ENCODE measurements around the gene POLR2L.

Gene POLR2L

DNA sequence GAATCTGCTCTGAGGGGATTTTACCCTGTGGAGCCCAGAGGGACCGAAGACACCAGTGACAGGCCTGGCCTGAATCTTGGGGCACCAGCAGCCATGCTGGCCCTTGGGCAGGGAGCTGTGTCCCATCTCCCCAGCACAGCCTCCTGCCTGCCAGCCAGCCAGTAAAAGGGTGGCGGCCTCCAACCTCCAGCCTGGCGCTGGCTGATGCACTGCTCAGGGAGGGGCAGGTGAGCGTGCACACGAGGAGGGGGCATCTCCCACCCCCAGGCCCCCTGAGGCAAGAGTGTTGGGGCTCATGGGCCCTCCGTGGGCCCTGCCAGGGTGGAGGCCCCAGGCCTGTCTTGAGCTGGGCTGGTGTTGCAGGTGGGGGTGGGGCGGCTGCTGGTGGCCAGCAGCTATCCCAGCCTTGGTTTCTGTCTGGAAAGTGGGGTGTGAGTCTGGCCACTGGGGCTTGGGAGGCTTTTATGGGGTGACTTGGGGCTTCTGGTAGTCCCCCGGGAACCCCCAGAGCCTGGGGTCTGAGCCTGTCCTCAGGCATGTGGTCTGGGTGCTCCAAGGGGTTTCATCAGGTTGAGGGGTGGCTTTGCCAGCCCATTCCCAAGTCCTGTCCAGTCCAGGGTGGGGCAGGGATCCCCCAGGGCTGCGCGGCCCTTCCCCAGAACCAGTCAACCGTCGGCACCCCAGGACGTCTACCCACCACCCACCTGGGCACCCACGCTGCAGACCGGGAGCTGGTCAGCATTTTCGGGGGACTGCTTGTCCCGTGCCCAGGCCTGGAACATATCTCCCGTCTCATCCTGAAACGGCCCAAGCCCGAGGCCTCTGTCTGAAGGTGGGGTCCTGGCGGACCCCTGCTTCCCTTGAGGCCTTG lies 18.1 kb upstream of the POLR2L start:
- H3K4me3 ChIP-seq (ENCODE audit: low read length): no peak overlapping the region
- H3K9me3 ChIP-seq (ENCODE audit: control insufficient read depth, low read depth, low read length): no peaks in the 10 kb centered on the region
- peaks cover 30% of the 10 kb centered on the region for H3K4me1 ChIP-seq (ENCODE audit: control insufficient read depth, low read depth, low read length)
- no peak overlapping the region for H3K9ac ChIP-seq (ENCODE audit: low read length)
- peaks cover 5% of the 10 kb centered on the region for H3K27me3 ChIP-seq (ENCODE audit: control insufficient read depth, insufficient read depth, low read length)
- no peaks in the 10 kb centered on the region for H3K36me3 ChIP-seq (ENCODE audit: control insufficient read depth, low read depth, low read length)
- no peak overlapping the region for H3K27ac ChIP-seq (ENCODE audit: low read length)

DNA sequence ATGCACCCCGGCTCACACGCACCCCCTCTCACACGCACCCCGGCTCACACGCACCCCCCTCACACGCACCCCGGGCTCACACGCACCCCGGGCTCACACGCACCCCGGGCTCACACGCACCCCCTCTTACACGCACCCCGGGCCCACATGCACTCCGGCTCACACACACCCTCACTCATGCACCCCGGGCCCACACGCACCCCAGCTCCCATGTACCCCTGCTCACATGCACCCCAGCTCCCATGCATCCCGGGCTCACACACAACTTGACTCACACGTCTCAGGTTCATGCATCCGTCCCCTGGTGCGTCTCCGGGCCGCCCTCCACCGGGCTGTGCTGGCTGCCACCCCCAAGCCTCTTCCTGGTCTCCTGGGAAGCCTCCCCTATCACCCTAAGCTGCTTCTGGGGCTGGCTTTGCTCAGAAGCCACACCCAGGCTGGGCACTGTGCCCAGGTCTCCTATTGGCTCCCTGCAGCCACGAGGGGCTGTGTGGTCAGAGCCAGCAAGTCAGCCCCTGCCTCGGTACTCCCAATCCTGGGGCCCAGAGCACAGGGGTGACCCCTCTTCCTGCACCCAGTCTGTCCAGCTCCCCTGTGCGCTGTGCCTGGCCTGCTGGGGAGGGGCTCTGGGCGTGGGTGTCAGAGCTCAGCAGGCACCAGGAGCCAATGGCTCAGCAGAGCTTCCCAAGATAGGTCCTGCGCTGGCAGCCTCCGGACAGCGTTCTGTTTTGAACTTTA lies 17.2 kb upstream of the POLR2L start:
- H3K36me3 ChIP-seq (ENCODE audit: control insufficient read depth, low read depth, low read length): no peaks in the 10 kb centered on the region
- H3K9ac ChIP-seq (ENCODE audit: low read length): no peak overlapping the region
- no peaks in the 10 kb centered on the region for H3K9me3 ChIP-seq (ENCODE audit: control insufficient read depth, low read depth, low read length)
- no peak overlapping the region for H3K27ac ChIP-seq (ENCODE audit: low read length)
- H3K27me3 ChIP-seq (ENCODE audit: control insufficient read depth, insufficient read depth, low read length): peaks cover 5% of the 10 kb centered on the region
- H3K4me1 ChIP-seq (ENCODE audit: control insufficient read depth, low read depth, low read length): peaks cover 30% of the 10 kb centered on the region
- H3K4me3 ChIP-seq (ENCODE audit: low read length): no peak overlapping the region

DNA sequence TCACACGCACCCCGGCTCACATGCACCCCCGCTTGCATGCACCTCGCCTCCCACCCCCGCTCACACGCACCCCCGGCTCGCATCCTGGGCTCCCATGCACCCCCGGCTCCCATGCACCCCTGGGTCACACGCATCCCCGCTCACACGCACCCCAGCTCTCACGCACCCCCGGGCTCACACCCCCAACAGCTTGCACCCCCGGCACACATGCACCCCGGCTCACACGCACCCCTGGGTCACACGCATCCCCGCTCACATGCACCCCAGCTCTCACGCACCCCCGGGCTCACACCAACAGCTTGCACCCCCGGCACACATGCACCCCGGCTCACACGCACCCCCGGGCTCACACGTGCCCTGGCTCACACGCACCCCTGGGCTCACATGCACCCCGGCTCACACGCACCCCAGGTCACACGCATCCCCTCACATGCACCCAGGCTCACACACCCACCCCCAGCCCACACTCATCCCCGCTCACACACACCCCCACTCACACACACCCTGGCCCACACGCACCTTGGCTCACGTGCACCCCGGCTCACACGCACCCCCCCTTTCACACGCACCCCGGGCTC lies 16.5 kb upstream of the POLR2L start:
- no peaks in the 10 kb centered on the region for H3K9me3 ChIP-seq (ENCODE audit: control insufficient read depth, low read depth, low read length)
- no peaks in the 10 kb centered on the region for H3K36me3 ChIP-seq (ENCODE audit: control insufficient read depth, low read depth, low read length)
- peaks cover 5% of the 10 kb centered on the region for H3K27me3 ChIP-seq (ENCODE audit: control insufficient read depth, insufficient read depth, low read length)
- H3K27ac ChIP-seq (ENCODE audit: low read length): no peak overlapping the region
- H3K4me3 ChIP-seq (ENCODE audit: low read length): no peak overlapping the region
- no peak overlapping the region for H3K9ac ChIP-seq (ENCODE audit: low read length)
- peaks cover 30% of the 10 kb centered on the region for H3K4me1 ChIP-seq (ENCODE audit: control insufficient read depth, low read depth, low read length)

DNA sequence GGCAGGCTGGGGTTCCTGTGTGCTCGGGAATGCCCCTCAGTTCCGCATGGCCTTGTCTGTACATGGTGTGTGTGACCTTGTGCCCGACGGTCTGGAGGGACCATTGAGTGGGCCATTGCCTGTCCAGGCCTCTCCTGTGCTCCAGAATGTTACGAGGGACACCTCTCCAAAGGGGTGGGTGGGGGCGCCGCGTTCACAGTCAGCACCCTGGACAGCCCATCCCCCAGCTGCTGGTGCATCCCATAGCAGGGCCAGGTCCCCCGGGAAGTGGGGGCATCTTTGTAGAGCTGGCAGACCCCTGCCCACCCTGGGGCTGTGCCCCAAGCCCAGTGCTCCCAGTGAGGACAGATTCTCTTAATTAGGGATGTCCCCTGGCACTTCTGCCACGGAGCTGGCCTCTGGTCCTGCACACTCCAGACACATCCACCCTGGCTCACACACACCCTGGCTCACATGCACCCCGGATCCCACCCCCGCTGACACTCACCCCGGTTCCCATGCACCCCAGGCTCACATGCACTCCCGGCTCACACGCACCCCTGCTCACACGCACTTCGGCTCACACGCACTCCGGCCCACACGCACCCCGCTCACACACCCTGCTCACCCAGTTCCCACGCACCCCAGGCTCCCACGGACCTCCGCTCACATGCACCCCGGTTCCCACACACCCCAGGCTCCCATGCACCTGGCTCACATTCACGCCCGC lies 15.9 kb upstream of the POLR2L start:
- Histone ChIP-seq H3K9ac (ENCODE audit: low read length) (no peak overlapping the region), H3K36me3 (ENCODE audit: control insufficient read depth, low read depth, low read length) (no peaks in the 10 kb centered on the region), H3K9me3 (ENCODE audit: control insufficient read depth, low read depth, low read length) (no peaks in the 10 kb centered on the region), H3K27ac (ENCODE audit: low read length) (no peak overlapping the region), H3K4me1 (ENCODE audit: control insufficient read depth, low read depth, low read length) (peaks cover 23% of the 10 kb centered on the region), H3K4me3 (ENCODE audit: low read length) (no peak overlapping the region), H3K27me3 (ENCODE audit: control insufficient read depth, insufficient read depth, low read length) (peaks cover 5% of the 10 kb centered on the region)

DNA sequence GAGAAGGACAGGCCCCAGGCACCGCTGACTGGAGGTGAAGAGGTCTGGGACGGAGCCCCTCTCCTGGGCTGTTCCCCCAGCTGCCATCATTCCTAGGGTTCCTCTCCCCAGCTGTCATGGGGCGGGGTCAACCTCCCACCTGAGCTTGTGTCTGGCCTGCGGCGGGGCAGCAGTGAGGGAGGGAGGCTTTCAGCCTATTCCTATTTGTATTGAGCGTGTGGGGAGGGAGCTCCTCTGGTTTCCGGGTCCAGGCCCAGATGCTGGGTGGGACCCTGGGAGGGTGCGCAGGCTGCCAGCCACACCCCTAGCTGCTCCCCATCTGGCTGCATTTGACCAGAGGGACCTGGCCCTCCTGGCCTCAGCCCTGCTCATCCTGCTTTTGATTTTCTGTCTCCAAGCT lies 14.1 kb upstream of the POLR2L start:
- Histone ChIP-seq H3K4me1 (ENCODE audit: control insufficient read depth, low read depth, low read length) (peaks cover 9% of the 10 kb centered on the region), H3K9ac (ENCODE audit: low read length) (no peak overlapping the region), H3K27ac (ENCODE audit: low read length) (no peak overlapping the region), H3K36me3 (ENCODE audit: control insufficient read depth, low read depth, low read length) (no peaks in the 10 kb centered on the region), H3K9me3 (ENCODE audit: control insufficient read depth, low read depth, low read length) (no peaks in the 10 kb centered on the region), H3K4me3 (ENCODE audit: low read length) (no peak overlapping the region), H3K27me3 (ENCODE audit: control insufficient read depth, insufficient read depth, low read length) (peaks cover 5% of the 10 kb centered on the region)

DNA sequence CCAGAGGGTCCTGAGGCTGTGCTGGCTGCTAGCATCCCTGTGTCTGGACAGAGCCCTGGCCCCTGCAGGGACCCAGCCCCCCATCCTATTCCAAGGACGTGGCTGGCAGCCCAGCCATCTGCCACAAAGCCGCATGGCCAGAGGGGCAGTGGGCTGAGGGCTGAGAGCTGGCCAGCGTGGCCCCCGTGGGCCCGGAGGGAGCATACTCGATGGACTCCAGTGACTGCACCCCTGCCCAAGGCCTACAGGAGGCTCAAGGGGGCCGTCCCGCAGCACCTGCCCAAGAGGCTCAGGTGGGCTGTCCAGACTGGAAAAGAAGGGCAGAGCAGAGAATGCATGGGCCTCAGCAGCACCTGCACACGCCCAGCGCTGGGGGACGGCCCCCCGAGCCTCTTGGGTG lies 13.5 kb upstream of the POLR2L start:
- H3K4me3 ChIP-seq (ENCODE audit: low read length): no peak overlapping the region
- H3K4me1 ChIP-seq (ENCODE audit: control insufficient read depth, low read depth, low read length): peaks cover 9% of the 10 kb centered on the region
- no peaks in the 10 kb centered on the region for H3K9me3 ChIP-seq (ENCODE audit: control insufficient read depth, low read depth, low read length)
- no peak overlapping the region for H3K27ac ChIP-seq (ENCODE audit: low read length)
- H3K9ac ChIP-seq (ENCODE audit: low read length): no peak overlapping the region
- H3K36me3 ChIP-seq (ENCODE audit: control insufficient read depth, low read depth, low read length): no peaks in the 10 kb centered on the region
- H3K27me3 ChIP-seq (ENCODE audit: control insufficient read depth, insufficient read depth, low read length): peaks cover 4% of the 10 kb centered on the region

DNA sequence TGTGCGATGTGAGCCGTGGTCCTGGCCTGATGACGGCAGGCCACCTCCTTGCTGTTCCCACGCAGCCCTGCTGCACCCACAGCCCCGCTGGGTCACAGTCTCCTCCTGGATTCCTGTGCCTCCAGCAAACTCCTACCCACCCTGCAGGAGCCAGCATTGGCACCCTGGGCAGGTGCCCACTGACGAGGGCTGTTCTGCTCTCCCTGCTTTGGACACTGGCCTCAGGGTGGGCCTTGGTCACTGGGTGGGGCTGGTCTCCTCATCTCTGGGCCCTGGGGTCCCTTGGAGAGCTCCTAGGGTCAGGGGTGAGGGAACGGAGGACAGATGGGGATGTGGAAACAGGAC lies 13.0 kb upstream of the POLR2L start:
- no peak overlapping the region for H3K27ac ChIP-seq (ENCODE audit: low read length)
- no peak overlapping the region for H3K9ac ChIP-seq (ENCODE audit: low read length)
- H3K27me3 ChIP-seq (ENCODE audit: control insufficient read depth, insufficient read depth, low read length): peaks cover 7% of the 10 kb centered on the region
- peaks cover 9% of the 10 kb centered on the region for H3K4me1 ChIP-seq (ENCODE audit: control insufficient read depth, low read depth, low read length)
- no peaks in the 10 kb centered on the region for H3K36me3 ChIP-seq (ENCODE audit: control insufficient read depth, low read depth, low read length)
- no peaks in the 10 kb centered on the region for H3K9me3 ChIP-seq (ENCODE audit: control insufficient read depth, low read depth, low read length)
- H3K4me3 ChIP-seq (ENCODE audit: low read length): no peak overlapping the region

DNA sequence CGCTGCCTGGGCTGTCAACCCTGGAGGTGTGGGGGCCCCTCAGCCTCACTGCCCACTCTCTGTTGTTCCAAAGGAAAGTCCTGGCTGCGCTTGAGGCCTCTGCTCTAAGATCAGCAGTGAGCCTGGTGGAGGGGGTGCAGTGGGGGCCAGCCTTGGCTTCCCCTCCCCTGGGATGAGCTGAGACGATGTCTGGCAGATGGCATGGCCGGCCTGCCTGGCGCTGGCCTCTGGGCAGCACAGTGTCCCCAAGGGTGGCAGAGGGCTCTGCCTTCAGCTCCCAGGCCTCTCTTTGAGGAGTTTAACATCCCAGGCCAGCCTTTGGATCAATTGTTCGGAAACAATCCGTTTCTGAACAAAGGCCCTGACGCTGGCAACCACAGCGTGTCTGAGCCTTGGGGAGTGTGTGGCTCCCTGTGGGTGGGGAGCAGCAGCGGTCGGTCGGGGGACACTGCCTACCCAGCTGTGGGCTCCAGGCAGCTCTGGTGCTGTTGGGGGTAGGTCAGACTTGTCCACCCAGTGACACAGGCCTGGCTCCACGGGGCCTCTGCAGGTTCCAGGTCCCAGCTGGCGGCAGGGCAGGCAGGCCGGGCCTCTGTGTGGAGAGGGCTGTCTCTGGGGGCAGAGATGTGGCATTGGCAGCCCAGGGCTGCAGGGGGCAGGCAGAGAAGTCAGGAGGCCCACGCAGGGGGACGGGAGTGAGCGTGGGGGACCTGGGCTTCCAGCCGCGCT lies 12.4 kb upstream of the POLR2L start:
- Histone ChIP-seq H3K27ac (ENCODE audit: low read length) (no peak overlapping the region), H3K9ac (ENCODE audit: low read length) (no peak overlapping the region), H3K4me1 (ENCODE audit: control insufficient read depth, low read depth, low read length) (peaks cover 9% of the 10 kb centered on the region), H3K9me3 (ENCODE audit: control insufficient read depth, low read depth, low read length) (no peaks in the 10 kb centered on the region), H3K4me3 (ENCODE audit: low read length) (no peak overlapping the region), H3K36me3 (ENCODE audit: control insufficient read depth, low read depth, low read length) (no peaks in the 10 kb centered on the region), H3K27me3 (ENCODE audit: control insufficient read depth, insufficient read depth, low read length) (peaks cover 12% of the 10 kb centered on the region)

DNA sequence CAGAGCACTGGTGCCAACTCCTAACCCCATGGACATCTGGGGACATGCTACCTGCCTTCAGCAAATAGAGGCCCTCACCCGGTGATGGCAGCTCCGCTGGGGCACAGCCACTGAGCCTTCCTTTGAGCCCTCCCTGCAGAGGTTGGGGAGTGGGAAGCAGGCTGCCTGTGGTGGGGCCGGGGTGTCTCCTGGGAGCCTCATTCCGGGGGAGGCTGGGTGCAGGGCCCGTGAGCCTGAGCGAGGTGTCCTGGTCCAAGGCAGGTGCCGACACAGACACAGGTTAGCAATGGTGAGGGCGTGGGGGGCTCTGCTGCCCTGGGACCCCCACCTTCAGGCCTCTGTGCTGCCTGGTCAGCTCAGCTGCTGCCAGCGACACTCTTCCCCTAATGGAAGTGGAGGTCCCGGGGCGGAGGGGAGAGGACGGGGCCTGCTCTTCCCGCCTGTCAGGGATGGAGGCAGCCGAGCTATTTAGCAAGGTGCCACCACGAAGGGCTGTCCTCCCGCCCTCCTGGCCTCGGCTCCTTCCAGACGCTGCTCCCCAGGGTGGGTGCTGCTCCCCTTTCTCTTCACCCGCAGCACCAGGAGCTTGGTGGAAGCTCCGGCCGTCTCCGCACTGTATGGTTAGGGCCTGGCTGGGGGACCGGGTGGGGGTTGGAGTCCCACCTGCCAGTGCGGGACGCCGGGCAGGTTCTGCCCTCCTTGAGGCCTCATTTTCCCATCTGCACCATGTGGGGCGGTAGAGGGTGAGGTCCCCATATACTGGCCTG lies 11.5 kb upstream of the POLR2L start:
- Histone ChIP-seq H3K9ac (ENCODE audit: low read length) (no peak overlapping the region), H3K27ac (ENCODE audit: low read length) (no peak overlapping the region), H3K9me3 (ENCODE audit: control insufficient read depth, low read depth, low read length) (no peaks in the 10 kb centered on the region), H3K4me1 (ENCODE audit: control insufficient read depth, low read depth, low read length) (peaks cover 12% of the 10 kb centered on the region), H3K27me3 (ENCODE audit: control insufficient read depth, insufficient read depth, low read length) (peaks cover 14% of the 10 kb centered on the region), H3K36me3 (ENCODE audit: control insufficient read depth, low read depth, low read length) (no peaks in the 10 kb centered on the region), H3K4me3 (ENCODE audit: low read length) (no peak overlapping the region)

DNA sequence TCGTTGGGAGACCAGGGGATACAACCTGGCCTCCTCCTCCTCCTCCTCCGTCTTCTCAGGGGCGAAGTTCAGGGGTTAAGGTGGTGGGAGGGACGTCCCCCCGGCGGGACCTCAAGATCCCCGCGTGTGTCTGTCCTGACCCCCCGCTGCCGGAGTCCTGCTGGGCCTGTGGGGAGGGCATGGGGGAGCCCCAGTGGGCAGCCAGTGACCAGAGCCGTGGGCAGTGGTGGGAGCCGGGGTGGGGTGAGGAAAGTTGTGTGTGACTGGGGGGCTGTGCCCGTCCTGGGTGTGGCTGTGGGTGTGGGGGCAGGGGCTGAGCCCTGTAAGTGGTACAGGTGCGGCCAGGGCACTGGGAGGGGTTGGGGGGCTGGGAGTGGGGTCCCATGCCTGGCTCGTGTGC lies 10.4 kb upstream of the POLR2L start:
- Histone ChIP-seq H3K36me3 (ENCODE audit: control insufficient read depth, low read depth, low read length) (no peaks in the 10 kb centered on the region), H3K4me1 (ENCODE audit: control insufficient read depth, low read depth, low read length) (peaks cover 18% of the 10 kb centered on the region), H3K9me3 (ENCODE audit: control insufficient read depth, low read depth, low read length) (no peaks in the 10 kb centered on the region), H3K9ac (ENCODE audit: low read length) (no peak overlapping the region), H3K27ac (ENCODE audit: low read length) (no peak overlapping the region), H3K4me3 (ENCODE audit: low read length) (no peak overlapping the region), H3K27me3 (ENCODE audit: control insufficient read depth, insufficient read depth, low read length) (peaks cover 20% of the 10 kb centered on the region)
